ENCODE measurements around the gene SEMA5B.

Gene SEMA5B

DNA sequence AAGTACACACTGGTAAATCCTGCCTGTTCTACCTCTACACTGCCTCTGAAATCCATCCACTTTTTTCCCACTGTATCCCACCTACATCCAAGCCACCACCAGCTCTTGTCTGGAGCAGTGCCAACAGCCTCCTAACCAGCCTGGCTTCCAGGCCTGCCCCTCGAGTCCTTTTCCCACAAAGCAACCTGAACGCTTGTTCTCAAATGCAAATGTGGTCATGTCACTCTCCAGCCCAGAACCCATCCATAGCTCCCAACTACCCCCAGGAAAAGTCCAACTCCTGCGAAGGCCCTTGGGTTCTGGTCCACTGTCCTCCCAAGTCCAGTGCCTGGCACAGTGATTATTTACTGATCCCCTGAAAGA lies 83.8 kb downstream of the SEMA5B start:
- DNase-seq (ENCODE audit: low spot score): no peak

DNA sequence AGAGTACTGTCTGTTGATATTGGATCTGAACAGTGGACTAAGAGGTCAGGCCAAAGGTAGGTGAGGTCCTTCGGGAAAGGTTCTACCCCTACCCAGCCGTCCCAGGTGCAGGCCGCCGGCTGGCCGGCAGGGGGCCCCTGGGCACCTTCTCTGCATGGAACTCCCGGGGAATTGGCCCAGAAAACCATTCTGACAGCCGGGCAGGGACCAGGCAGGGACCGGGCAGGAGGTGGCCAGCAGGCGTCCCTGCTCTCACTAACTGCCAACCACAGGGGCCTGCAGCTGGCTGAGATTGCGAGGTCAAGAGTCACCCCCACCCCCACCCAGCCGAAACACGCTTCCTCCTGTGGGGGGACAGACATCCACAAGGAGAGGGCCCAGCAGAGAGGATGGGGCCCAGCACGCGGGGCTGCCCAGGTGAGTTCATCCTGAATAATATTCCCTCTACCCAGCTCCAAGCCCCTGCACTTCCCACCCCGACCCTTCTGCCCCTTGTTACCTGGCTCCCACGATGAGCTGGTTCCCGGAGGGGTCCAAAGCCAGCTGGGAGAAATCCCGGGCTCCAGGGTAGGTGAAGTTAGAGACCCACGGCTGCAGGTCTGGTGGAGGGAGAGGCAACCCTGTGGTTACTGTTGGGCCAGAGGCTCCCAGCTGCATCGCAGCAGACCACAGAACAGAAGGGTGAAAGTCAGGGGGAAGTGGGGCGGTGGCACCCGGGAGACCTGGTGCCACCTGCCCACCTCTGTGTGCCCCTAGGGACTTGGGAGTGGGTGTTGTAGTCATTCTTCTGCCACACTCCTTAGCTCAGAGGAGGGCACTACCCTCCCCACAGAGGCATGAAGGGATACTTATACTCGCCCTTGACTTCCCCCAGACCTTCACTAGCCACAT lies 84.4 kb downstream of the SEMA5B start:
- peak; percentile 92 for DNase-seq (ENCODE audit: low spot score)

DNA sequence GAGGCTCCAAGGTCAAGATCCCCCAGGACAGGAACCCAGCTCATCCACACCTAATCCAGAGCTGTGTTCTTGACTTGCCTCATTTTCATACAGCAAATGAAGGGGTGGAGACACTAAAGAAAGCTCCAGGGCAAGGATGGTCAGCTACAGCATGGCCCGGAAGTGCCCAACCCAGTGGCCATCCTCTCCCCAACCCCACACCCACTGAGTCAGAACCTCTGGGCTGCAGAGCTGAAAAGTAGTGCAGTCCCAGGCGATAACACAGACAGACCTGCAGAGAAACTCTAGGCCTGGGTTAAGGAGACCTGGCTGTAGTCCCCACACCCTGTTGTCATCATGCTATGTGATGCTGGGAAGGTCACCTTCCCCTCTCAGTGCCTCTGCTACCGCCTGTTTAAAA lies 85.3 kb downstream of the SEMA5B start:
- no peak for DNase-seq (ENCODE audit: low spot score)

DNA sequence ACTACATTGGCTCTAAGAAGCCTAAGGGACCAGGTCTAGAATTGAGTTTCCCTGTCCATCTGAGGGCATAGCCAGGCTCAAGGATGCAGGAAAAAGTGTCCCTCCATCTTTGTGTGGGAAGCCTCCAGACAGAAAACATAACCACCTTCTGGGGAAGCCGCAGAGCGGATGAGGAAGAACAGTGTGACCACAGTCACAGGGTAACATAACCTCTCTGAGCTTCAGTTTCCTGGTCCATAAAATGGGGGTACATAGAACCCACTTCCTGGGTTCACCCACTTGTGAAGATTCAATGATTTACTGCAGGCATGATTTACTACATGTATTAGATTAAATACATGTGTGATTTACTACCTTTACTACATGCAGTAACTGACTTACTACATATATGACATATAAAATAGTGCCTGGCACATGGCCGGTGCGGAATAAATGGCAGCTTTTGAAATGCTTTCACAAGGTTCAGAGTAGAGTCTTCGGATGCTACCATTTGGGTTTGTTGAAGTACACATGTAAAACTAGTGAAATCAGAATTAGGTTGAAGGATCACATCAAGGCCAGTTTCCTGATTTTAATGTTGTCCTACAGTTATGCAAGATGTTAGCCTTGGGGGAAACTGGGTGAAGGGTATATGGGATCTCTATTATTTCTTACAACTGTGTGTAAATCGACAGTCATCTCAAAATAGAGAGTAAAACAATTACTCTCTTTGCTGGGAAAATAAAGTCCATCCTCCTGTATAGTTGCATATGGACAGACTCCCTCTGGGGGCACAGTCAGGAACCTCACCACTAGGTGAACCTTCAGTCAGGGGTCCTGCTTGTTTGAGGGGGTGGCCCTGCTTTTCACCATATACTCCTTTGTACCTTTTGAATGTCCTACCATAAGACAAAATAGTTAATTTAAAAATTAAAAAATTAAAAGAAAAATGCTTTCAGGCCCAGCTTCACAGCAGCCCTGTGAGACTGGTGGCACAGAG lies 86.0 kb downstream of the SEMA5B start:
- no peak for DNase-seq (ENCODE audit: low spot score)

DNA sequence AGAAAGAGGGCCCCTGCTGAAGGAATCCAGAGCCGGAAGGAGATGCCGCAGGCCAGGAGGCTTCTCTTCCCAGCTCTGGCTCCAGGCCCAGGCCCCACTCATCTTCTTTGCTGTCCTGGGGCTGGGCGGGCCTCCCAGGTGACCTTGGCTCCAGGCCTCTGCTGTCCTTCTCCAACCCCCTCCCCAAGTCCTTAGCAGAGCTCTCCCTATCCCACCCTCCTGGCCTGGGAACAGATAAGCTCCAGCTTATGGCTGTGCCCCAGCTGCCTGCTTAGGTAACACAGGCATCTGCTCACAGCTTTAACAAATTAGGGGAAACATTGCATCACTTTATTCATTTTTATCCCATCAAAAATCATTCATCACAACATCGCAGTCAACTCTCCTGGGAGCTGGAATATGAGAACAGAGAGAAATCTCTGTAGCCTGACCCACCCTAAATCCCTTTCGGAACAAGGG lies 86.9 kb downstream of the SEMA5B start:
- DNase-seq (ENCODE audit: low spot score): no peak

DNA sequence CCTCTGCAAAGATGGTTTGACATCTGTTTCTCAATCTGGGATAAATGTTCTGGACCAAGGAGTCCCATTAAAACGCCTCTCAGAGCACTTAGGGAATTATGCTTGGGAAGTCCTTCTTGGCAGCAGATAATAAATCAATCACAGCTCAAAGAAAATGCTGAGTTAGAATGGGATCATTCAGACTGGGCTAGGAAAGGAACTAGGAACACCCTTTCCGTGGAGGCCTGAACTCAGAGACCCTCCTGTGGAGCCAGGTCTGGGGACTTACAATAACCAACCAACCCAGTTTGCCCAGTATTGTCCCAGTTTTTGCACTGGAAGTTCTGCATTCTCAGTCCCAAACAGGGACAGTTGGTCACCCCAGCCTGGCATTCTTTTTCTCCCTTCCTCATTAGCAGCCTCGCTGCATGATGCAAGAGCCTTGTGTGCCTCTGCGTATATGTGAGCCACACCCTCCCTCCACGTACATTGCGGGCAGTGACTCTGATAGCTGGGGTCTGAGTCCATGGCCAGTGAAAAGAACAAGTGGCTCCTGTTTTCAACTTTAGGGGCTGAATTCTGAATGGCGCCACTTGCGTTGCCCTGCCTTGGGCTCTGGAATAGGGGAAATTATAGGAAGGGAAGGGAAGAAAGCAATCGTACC lies 88.7 kb downstream of the SEMA5B start:
- DNase-seq (ENCODE audit: low spot score): no peak

DNA sequence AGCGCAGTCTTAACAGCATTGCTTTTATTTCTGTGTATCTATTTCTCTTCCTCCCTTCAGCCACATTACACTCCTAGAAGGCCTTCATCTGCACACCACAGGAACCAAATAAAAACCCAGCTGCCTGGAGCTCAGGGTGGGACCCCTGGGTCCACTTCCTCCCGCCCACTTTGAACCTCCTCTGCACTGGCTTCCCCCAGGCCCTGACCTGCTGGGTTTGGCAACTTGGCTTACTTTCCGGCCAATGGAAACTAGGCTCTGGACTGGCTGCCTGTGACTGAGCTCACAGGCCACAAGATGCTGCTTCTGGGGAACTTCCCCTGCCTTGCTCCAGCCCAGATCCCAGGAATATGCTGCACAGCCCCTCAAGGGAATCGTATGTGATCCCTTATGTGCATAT lies 89.8 kb downstream of the SEMA5B start:
- no peak for DNase-seq (ENCODE audit: low spot score)

DNA sequence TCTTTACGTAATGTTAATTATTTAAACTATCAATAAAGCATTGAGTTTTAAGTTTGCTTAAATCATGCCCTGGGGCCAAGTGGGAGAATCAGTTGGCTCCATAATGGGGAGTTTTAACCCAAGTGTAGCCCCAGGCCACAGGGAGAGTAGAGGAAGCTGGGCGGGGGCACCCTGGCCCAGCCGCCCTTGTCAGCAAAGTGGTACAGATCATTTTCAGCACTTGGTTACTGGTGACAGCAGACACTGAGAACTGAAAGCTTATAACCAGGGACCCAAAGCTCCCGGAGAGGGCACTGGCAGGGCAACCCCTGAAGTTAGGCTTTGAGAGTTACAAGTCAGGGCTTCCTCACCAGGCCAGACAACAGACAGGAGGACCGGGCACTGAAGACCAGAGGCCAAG lies 90.6 kb downstream of the SEMA5B start:
- no peak for DNase-seq (ENCODE audit: low spot score)

DNA sequence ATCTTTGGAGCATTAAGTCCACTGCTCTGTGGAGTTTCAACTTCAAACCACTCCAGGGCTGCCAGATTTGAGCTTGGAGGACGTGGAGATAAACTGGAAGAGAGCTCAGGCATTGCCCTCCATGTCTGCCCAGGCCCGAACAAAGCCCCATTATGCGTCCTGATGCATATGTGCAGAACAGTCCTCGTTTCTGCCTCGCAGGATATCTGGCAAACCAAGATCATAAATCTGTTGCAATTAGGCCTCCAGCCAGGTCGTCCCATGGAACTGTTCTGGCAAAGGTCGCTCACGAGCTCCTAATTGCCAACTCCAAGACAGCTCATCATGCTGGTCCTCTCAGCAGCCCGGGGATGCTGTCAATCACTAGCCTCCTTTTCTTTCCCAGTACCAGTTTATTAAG lies 91.2 kb downstream of the SEMA5B start:
- DNase-seq (ENCODE audit: low spot score): no peak

DNA sequence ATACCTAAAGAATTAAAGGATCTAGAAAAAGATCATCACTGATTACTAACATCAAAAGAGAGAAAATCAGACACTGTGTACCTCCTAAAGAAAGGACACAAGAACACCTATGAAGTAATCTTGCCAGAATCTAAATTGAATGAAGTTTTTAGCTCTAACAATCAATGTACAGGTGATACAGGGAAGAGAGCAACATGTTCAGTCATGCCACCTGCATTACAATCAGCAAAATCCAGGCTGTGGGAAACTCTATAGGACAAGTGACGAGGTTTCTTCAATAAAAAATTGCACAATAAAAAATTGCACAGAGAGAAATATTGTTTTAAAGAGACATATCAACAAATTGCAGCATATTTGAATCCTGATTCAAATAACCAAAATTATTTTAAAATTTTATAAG lies 93.3 kb downstream of the SEMA5B start:
- DNase-seq (ENCODE audit: low spot score): no peak

DNA sequence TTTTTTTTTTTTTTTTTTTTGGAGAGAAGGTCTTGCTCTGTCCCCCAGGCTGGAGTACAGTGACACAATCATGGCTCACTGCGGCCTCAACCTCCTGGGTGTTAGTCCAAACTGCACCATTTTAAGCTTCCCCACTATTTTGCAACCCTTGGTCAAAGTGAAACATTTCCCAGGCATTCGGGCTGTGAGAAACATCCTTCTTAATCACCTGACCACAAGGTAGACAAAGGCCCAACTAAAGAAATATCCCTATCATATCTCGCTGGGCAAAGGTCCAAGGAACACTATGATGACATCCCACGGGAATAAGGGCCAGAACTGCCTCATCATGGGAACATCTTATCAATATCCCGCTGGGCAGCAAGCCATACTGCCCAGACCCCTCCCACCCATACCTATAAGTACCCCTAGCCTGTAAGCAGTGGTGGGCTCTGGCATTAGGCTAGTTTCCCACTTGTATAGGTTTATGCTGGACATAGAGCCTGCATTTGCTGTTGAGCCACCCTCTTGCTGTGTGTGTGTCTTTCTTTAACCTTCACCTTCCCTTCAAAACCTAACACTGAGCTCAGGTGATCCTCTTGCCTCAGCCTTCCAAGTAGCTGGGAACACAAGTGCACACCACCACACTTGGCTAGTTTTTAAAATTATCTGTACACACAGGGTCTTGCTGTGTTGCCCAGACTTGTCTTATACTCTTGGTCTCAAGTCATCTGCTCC lies 95.2 kb downstream of the SEMA5B start:
- no peak for DNase-seq (ENCODE audit: low spot score)

DNA sequence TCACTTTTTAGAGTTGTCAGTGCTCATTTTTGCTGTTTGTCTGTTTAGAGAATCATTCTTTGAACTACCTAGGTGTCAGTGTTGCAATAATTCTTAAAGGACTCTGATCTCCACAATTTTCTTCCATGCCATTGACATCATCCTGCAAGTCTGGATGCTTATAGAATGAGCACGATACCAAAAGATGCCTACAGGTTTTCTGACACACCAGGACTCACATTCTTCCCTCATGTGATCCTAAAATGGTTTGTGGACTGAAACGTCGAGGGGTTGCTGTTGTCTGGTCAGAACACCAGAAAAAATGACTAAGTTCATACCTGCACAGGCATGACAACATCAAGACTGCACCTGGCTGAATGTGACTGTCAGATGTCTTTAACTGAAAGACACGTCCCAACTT lies 95.9 kb downstream of the SEMA5B start:
- DNase-seq (ENCODE audit: low spot score): no peak

DNA sequence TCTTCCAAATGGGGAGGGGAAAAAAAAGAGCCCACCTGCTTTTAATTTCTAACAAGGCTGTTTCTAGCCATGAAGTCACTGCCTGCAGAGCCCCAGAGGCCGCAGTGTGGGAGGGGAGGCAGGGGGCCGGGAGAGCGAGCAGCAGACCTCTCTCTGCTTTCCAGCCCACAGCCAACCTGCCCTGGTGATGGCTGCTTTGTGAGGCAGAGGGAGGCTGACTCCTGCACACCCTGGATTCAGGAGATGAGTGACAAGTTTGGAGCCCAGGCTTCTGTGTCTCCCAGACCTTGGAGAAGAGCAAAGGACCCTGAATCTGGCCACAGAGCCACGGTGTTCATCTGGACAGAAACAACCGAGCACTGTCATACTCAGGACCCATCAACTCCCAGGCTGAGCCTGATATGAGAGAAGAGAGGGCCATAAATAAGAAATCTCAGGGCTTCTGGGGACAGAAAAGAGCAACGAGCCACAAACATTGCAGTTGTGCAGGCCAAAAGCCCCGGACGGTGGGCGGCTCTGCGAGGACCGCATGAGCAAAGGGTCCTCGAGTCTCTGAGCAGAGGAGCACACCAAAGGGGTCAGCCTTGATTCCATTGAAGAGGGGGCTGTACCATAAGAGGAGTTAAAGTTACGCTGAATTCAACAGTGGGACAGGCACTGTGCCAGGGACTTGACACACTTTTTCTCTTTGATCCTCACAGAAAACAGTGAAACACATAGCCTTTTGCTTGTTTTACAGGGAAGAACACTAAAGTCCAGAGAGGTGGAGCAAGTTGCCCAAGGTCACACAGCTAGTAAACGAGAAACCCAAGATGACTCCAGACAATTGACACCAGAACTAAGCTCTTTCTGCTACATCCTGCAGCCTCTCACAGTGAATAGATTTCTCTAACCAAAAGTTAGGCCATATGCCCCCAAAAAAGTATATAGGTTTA lies 97.2 kb downstream of the SEMA5B start:
- DNase-seq (ENCODE audit: low spot score): no peak

DNA sequence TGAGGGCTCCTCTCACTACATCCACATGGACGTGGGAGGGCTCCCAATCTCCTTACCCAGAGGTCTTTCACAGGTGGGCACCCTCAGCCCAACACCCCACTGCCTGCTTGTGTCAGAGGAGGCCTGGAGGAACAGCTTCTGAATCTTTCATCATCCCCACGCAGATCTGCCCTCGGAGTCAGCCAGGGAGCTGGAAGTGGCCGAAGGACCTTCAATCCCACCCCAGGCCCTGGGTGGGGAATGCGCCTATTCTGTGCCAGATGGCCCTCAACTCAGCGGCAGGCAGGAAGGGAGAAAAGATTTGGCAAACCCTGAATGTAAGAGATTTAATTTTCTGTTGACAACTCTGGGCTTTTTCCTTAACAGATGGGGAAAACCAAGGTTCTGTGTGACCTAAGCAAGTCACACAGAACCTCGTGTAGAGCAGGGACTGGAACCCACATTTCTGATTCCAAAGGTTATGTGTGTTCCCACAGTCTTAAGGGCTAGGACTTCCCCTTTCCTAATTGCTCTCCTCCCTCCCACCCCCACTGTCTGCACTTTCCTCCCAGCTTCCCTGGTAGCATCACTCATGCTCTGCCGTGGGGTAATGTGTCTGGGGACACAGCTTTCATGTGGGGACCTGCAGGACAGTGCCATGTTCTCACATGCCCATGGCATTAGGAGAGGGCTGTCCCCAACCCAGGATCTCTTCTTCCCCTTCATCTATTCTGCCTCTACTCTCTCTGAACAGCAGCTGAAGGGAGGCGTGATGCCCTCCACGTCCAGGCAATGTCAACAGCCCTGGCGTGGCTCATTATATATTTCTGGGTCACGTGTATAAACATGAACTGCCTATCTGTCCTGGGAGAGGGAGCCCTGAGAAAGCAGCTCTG lies 98.1 kb downstream of the SEMA5B start:
- DNase-seq (ENCODE audit: low spot score): no peak

DNA sequence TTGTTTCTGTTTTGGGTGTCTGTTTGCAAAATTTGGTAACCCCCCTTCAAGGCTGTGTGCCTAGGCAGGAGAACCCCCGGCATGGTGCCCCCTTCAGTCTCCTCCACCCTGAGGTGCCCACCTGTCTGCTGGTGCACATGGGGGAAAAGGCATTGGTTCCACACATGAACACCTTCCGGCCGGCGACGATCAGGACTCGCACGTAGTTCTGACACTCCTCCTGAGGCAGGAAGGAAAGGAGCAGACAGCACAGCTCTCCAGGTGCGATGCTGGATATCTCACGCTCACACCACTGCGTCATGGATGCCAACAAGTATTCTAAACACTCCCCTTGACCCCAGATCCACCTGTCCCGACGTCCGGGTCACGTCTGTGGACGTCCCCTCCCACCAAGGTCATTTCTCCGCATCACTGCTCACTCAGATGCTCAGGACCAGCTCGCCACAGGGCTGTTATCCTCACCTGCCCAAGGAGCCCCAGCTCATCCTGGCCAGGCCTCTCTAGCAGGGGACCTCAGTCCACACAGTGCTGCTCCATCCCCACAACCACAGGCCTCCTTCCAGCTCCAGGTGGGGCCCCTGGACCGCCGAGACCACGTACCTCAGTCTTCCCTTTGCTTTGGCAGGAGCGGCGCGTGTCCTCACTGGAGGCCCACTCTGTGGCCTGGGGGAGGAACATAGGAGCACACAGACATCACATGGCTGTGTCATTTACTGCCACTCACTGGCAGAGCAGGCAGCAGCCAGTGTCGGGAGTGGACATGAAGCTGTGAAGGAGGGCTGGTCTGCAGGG lies 99.0 kb downstream of the SEMA5B start:
- DNase-seq (ENCODE audit: low spot score): no peak

DNA sequence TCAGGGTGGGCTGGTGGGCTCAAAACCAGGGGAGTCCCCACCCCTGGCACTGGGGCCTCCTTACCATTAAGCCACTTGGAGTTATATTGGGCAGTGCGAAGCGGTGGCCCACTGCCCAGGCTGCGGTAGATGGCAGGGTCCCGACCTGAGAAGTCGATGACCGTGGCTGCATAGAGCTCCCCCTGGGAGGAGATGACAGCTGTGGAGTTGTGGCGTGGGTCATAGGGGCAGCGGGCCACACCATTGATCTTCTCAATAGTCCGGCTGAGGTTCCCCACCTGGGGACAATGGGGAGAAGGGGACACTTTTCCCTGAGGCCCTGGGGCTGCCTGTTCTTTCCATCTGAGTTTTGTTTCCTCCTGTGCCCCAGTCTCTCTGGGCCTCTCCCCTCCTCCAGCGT lies 99.8 kb downstream of the SEMA5B start:
- DNase-seq (ENCODE audit: low spot score): no peak

DNA sequence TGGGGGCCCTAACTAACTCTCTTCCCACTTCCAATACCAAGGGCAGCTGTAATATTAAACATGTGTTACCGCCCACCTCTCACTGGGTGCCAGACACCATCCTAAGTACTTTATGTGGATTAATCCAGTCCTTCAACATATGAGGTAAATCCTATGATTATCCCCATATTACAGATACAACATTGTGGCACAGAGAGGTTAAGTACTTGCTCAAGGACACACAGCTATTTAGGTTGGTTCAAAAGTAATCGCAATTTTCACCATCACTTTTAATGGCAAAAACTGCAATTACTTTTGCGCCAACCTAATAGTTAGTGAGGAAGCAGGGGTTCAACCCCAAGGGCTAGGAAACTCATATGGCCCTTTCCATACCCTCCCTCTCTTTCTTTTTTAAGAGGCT lies 100.8 kb downstream of the SEMA5B start:
- DNase-seq (ENCODE audit: low spot score): no peak

DNA sequence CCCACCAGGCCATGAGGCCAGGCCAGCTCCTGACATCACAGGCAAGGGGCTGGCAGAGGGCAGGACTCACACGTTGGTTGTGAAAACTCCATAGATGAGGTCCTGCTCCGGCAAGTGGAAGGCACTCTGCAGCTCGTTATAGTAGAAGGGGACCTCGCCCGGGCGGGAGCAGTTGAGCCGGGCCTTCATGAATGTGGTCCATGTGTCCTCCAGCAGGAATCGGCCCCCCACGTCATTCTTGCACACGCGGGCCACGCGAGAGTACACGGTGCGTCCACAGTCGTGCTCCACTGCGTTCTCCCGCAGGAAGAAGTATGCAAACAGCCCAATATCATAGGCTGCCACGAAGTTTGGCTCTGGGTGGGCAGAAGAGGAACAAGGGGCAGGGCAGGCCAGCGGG lies 101.2 kb downstream of the SEMA5B start:
- no peak for DNase-seq (ENCODE audit: low spot score)

DNA sequence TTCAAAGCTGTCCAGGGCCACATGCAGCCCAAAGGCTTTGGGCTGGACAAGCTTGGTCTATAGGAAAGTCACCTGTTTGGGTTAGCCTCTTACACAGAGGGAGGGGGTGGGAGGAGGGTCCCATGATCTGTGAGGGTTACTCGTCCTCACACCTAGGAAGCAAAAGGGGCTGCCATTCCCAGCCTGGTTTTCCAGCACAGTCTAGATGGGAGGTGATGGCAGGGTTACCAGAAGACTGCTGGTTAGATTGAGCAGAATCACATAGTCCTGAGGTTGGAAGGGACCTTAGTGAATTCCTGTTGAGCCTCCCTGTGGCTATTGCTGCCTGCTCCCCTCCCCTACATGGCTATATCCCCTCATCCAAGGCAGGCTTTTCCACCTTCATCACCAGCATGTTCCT lies 101.8 kb downstream of the SEMA5B start:
- DNase-seq (ENCODE audit: low spot score): no peak
